HG03064 (cell line): ENCODE data around the gene C6orf47.
A peak's percentile ranks its signal among the peaks of the same experiment; 100 is the strongest.

Experiments used
- ATAC-seq: cut with Tn5 transposase; IDR thresholded peaks from one replicate; pipeline ENCODE4 v1.9.1; 2021; ENCODE audit warnings: low read depth; ENCODE audit not compliant: unreplicated experiment

C6orf47 gene

GRCh38 chr6:31687860-31688693 is 27.5 kb upstream of the C6orf47 start:
- ATAC-seq: no peak

- no peak for ATAC-seq
These were observed 26.7 kb upstream of the C6orf47 start for GRCh38 chr6:31687321-31687720.

GRCh38 chr6:31686483-31686882 is 25.9 kb upstream of the C6orf47 start:
- ATAC-seq: no peak

- ATAC-seq: no peak
These were observed 23.0 kb upstream of the C6orf47 start for GRCh38 chr6:31683591-31683990.

GRCh38 chr6:31681135-31681671 is 20.6 kb upstream of the C6orf47 start:
- no peak for ATAC-seq

- ATAC-seq: no peak
These were observed 19.9 kb upstream of the C6orf47 start, which contains the start of gene LY6G5C for GRCh38 chr6:31680226-31681134. Gene LY6G5C, minus strand, starts transcription at chr6:31681067. Its CDS starts 694 bp downstream, at chr6:31680373.

GRCh38 chr6:31677955-31678354 is 17.4 kb upstream of the C6orf47 start:
- no peak for ATAC-seq

- ATAC-seq: no peak
These were observed 16.3 kb upstream of the C6orf47 start for GRCh38 chr6:31676904-31677303.

GRCh38 chr6:31676322-31676903 is 15.8 kb upstream of the C6orf47 start:
- ATAC-seq: no peak

GRCh38 chr6:31669676-31670075 is 9.1 kb upstream of the C6orf47 start, which contains the start of gene LY6G5B:
Gene LY6G5B, plus strand, starts transcription at chr6:31669976. Its CDS starts 975 bp downstream, at chr6:31670951.
- no peak for ATAC-seq

- no peak for ATAC-seq
These were observed 5.9 kb upstream of the C6orf47 start for GRCh38 chr6:31666337-31666965.

- peak; percentile 57 for ATAC-seq
These were observed 5.1 kb upstream of the C6orf47 start, which contains the start of gene CSNK2B for GRCh38 chr6:31665501-31666336. Gene CSNK2B, plus strand, starts transcription at chr6:31666080. Its CDS starts 752 bp downstream, at chr6:31666832.

- ATAC-seq: no peak
These were observed 4.4 kb upstream of the C6orf47 start, which contains the start of gene GPANK1 for GRCh38 chr6:31664790-31665500. Gene GPANK1, minus strand, starts transcription at chr6:31664997. Its CDS starts 519 bp downstream, at chr6:31664478.

GRCh38 chr6:31663961-31664789 is 3.6 kb upstream of the C6orf47 start:
- ATAC-seq: no peak

- ATAC-seq: no peak
These were observed 2.8 kb upstream of the C6orf47 start for GRCh38 chr6:31663126-31663960.

- ATAC-seq: no peak
These were observed 1.6 kb upstream of the C6orf47 start for GRCh38 chr6:31662124-31662723.
